ENCODE results near the gene OMA1.

The OMA1 gene

DNA sequence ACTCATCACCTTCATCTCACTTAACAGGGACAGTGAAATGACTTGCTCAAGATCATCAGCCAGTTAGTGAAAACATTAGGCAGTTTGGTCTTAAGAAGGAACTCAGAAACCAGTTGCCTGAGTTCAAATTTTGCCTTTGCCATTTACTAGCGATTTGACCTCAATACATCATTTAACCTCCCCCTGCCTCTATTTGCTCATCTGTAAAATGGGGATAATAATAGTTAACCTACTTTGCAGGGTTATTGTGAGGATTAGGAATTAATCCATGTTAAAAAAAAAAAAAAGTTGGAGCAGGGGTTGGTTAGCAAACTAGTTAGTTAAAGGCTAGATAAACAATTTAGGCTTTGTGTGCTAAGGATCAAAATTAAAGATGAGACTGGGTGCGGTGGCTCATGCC, 41.1 kb upstream of the OMA1 start:
- DNase-seq (ENCODE audit: extremely low spot score) = no peak
- POLR2A ChIA-PET = no interaction called here
- CTCF ChIA-PET = no interaction called here
- TF ChIP-seq ARNT (IDR thresholded peaks at IDR 0.05) (no peak), CTBP1 (IDR thresholded peaks at IDR 0.05; ENCODE audit: borderline replicate concordance) (no peak), HDGF (IDR thresholded peaks at IDR 0.05; ENCODE audit: borderline replicate concordance) (no peak), ELF4 (IDR thresholded peaks at IDR 0.05) (no peak), NFRKB (IDR thresholded peaks at IDR 0.05) (no peak), FOXM1 (IDR thresholded peaks at IDR 0.05; ENCODE audit: borderline replicate concordance) (no peak), BHLHE40 (IDR thresholded peaks at IDR 0.05; ENCODE audit: borderline replicate concordance) (no peak), ZNF384 (IDR thresholded peaks at IDR 0.05) (no peak), FOXA1 (IDR thresholded peaks at IDR 0.05) (no peak), LEF1 (IDR thresholded peaks at IDR 0.05; ENCODE audit: borderline replicate concordance) (no peak), FOXK2 (IDR thresholded peaks at IDR 0.05) (no peak), SUZ12 (IDR thresholded peaks at IDR 0.05) (no peak), L3MBTL2 (conservative IDR thresholded peaks at IDR 0.05) (no peak), TARDBP (IDR thresholded peaks at IDR 0.05) (no peak), SP1 (IDR thresholded peaks at IDR 0.05) (no peak)
- TF ChIP-seq, protein P1, sequence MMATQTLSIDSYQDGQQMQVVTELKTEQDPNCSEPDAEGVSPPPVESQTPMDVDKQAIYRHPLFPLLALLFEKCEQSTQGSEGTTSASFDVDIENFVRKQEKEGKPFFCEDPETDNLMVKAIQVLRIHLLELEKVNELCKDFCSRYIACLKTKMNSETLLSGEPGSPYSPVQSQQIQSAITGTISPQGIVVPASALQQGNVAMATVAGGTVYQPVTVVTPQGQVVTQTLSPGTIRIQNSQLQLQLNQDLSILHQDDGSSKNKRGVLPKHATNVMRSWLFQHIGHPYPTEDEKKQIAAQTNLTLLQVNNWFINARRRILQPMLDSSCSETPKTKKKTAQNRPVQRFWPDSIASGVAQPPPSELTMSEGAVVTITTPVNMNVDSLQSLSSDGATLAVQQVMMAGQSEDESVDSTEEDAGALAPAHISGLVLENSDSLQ (IDR thresholded peaks at IDR 0.05) = no peak

DNA sequence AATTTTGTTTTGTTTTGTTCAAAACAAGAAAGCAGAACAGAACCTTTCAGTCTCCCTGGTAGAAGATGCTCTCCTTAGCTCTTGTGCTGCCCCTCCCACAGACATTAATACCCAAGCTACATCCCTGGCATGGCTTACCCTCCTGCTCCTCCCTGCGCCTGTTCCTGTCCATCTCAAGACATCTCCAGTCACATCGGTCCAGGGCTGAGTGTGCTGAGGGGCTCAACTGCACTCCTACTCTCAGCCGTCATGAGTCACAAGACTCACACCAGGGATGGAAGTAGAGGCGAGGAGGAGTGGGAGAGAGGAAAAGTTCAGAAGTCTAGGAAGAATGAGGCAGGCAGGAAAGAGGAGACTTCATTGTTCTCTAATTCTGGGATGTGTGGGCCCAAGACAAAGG, 39.7 kb upstream of the OMA1 start:
- POLR2A ChIA-PET = no interaction called here
- TF ChIP-seq HDGF (IDR thresholded peaks at IDR 0.05; ENCODE audit: borderline replicate concordance) = no peak
- TF ChIP-seq CTBP1 (IDR thresholded peaks at IDR 0.05; ENCODE audit: borderline replicate concordance) = no peak
- no peak for TF ChIP-seq ELF4 (IDR thresholded peaks at IDR 0.05)
- no peak for TF ChIP-seq NFRKB (IDR thresholded peaks at IDR 0.05)
- no peak for TF ChIP-seq L3MBTL2 (conservative IDR thresholded peaks at IDR 0.05)
- TF ChIP-seq, protein P1 (IDR thresholded peaks at IDR 0.05) = no peak
- no peak for TF ChIP-seq ZNF384 (IDR thresholded peaks at IDR 0.05)
- no peak for TF ChIP-seq FOXA1 (IDR thresholded peaks at IDR 0.05)
- no peak for TF ChIP-seq FOXK2 (IDR thresholded peaks at IDR 0.05)
- no peak for TF ChIP-seq ARNT (IDR thresholded peaks at IDR 0.05)
- TF ChIP-seq BHLHE40 (IDR thresholded peaks at IDR 0.05; ENCODE audit: borderline replicate concordance) = no peak
- no peak for TF ChIP-seq FOXM1 (IDR thresholded peaks at IDR 0.05; ENCODE audit: borderline replicate concordance)
- TF ChIP-seq LEF1 (IDR thresholded peaks at IDR 0.05; ENCODE audit: borderline replicate concordance) = no peak
- no peak for TF ChIP-seq SP1 (IDR thresholded peaks at IDR 0.05)
- no peak for TF ChIP-seq SUZ12 (IDR thresholded peaks at IDR 0.05)
- TF ChIP-seq TARDBP (IDR thresholded peaks at IDR 0.05) = no peak
- no peak for DNase-seq (ENCODE audit: extremely low spot score)
- CTCF ChIA-PET = no interaction called here

DNA sequence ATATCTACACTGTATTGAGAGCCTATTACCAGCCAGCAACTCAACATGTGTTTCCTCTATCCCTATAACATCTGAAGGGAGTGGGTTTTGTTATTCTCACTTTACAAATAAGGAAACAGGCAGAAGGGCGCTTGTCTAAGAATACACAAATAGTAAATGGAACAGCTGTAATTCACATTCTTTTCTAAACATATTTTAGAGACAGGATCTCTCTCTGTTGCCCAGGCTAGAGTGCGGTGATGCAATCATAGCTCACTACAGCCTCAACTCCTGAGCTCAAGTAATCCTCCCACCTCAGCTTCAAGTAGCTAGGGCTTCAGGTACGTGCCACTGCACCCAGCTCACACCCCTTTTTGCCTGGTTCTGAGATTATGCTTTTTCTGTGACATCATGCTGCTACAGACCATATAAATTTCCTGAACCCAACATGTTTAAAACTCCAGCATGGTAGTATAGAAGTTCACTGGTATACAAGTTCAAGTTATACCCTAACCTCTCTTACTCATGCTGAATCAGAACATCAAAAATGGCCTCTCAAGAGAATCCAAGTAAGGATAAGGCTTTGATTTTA, 39.1 kb upstream of the OMA1 start:
- no peak for DNase-seq (ENCODE audit: extremely low spot score)
- ChIA-PET CTCF (no interaction called here), POLR2A (no interaction called here)
- TF ChIP-seq HDGF (IDR thresholded peaks at IDR 0.05; ENCODE audit: borderline replicate concordance) = no peak
- TF ChIP-seq TARDBP (IDR thresholded peaks at IDR 0.05) = no peak
- TF ChIP-seq ARNT (IDR thresholded peaks at IDR 0.05) = no peak
- no peak for TF ChIP-seq ELF4 (IDR thresholded peaks at IDR 0.05)
- no peak for TF ChIP-seq SUZ12 (IDR thresholded peaks at IDR 0.05)
- no peak for TF ChIP-seq LEF1 (IDR thresholded peaks at IDR 0.05; ENCODE audit: borderline replicate concordance)
- TF ChIP-seq FOXM1 (IDR thresholded peaks at IDR 0.05; ENCODE audit: borderline replicate concordance) = no peak
- TF ChIP-seq BHLHE40 (IDR thresholded peaks at IDR 0.05; ENCODE audit: borderline replicate concordance) = no peak

DNA sequence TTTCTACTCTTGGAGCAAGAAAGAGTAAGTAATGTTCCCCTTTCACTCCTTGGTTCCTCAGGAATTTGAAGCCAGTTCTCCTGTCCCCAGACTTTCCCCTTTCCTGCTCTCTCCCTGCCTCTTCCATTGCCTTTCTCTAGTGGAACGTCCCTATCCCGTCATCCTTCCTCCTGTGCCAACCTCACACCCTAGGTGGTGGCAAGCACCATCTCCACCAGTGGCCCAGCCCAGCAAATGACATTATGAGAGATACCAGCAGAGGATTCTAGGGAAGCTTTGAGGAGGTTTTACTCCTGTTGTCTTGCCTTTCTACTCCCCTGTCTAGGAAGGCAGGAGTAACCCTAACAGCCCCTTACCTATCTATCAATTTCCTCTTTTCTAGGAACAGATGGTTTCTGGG, 38.6 kb upstream of the OMA1 start:
- ChIA-PET CTCF (no interaction called here), POLR2A (interaction anchor here (0.6 kb wide), 1 partner anchor 10 kb away, joined by 3 read pairs; no protein-coding TSS in a partner anchor)
- no peak for DNase-seq (ENCODE audit: extremely low spot score)
- TF ChIP-seq HDGF (IDR thresholded peaks at IDR 0.05; ENCODE audit: borderline replicate concordance) (no peak), L3MBTL2 (conservative IDR thresholded peaks at IDR 0.05) (no peak), SP1 (IDR thresholded peaks at IDR 0.05) (no peak), TARDBP (IDR thresholded peaks at IDR 0.05) (no peak), BHLHE40 (IDR thresholded peaks at IDR 0.05; ENCODE audit: borderline replicate concordance) (no peak), FOXA1 (IDR thresholded peaks at IDR 0.05) (no peak), FOXM1 (IDR thresholded peaks at IDR 0.05; ENCODE audit: borderline replicate concordance) (no peak), ZNF384 (IDR thresholded peaks at IDR 0.05) (no peak), NFRKB (IDR thresholded peaks at IDR 0.05) (no peak), CTBP1 (IDR thresholded peaks at IDR 0.05; ENCODE audit: borderline replicate concordance) (no peak), FOXK2 (IDR thresholded peaks at IDR 0.05) (no peak), SUZ12 (IDR thresholded peaks at IDR 0.05) (no peak), LEF1 (IDR thresholded peaks at IDR 0.05; ENCODE audit: borderline replicate concordance) (no peak), ARNT (IDR thresholded peaks at IDR 0.05) (no peak), ELF4 (IDR thresholded peaks at IDR 0.05) (no peak)
- TF ChIP-seq, protein P1 (IDR thresholded peaks at IDR 0.05) = no peak

DNA sequence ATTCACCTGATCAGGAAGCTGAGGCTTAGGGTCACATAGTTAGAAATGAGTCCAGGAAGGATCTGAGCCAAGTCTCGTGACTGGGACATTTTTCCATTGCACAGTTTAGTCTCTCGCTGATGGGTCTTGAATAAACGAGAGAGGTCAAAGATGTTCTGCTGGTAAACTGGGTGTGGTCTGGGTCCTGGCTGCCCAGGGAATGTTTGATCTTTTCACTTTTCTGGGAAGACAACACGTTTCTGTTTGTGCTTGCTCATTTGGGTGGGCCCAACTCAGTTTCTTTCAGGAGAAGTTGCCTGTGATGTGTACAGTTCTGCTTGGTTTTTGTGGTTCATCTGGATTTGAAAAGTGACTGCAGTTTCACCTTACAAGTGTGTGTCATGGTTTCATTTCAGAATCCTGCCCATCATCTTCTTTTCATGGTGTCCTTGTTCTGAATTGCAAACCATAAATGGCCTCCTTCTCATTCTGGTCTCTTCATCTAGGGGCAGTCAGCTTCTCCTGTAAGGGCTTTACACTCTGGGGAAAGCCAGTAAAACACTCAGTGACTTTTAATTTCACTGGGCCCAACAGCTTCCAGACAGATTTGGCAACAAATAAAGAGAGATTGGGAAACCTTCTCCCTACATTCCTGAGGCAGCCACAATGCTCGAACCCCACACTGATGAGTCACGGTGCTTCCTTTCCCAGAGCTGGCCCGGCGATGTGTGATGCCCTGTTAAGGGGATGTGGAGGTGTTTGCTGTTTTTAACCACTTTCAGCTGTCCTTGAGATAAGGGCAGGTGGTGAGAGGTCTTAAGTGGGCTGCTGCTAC, 37.8 kb upstream of the OMA1 start:
- TF ChIP-seq SP1 (IDR thresholded peaks at IDR 0.05) = no peak
- no peak for TF ChIP-seq ELF4 (IDR thresholded peaks at IDR 0.05)
- no peak for TF ChIP-seq ARNT (IDR thresholded peaks at IDR 0.05)
- TF ChIP-seq FOXK2 (IDR thresholded peaks at IDR 0.05) = no peak
- TF ChIP-seq, protein P1 (IDR thresholded peaks at IDR 0.05) = no peak
- no peak for TF ChIP-seq NFRKB (IDR thresholded peaks at IDR 0.05)
- no peak for TF ChIP-seq L3MBTL2 (conservative IDR thresholded peaks at IDR 0.05)
- CTCF ChIA-PET = no interaction called here
- no peak for DNase-seq (ENCODE audit: extremely low spot score)
- POLR2A ChIA-PET = no interaction called here
